Mucosa of descending colon (tissue), 3 donors: ENCODE results near the gene WDR90. TPM values are rescaled to one million over a fixed set of nuclear protein-coding genes. Genes with fewer than 3 reads are reported as not detected.

Source experiments
- ATAC-seq: fragments of 200-7000 bp; cut with Tn5 transposase; one replicate; pipeline ENCODE4 v1.9.1; 2020; ENCODE audit warnings: mild to moderate bottlenecking, moderate library complexity
- DNase-seq, 3 donors: peaks; one replicate each; pipeline ENCODE4 v3.0.0-alpha.2; 2020
- H3K36me3 ChIP-seq: fragments of 200-600 bp; one replicate; pipeline ENCODE4 v1.8.0; 2021; ENCODE audit warnings: low read depth, mild to moderate bottlenecking
- H3K4me1 ChIP-seq: fragments of 200-600 bp; one replicate; pipeline ENCODE4 v1.8.0; 2021; ENCODE audit warnings: low read depth, mild to moderate bottlenecking
- H3K4me3 ChIP-seq: fragments of 200-600 bp; one replicate; pipeline ENCODE4 v1.8.0; 2021; ENCODE audit warnings: mild to moderate bottlenecking
- H3K9me3 ChIP-seq: fragments of 200-600 bp; one replicate; pipeline ENCODE4 v1.8.0; 2021; ENCODE audit warnings: mild to moderate bottlenecking
- CTCF ChIP-seq: fragments of 200-600 bp; IDR thresholded peaks from one replicate; pipeline ENCODE4 v1.8.0; 2022; ENCODE audit warnings: antibody characterized with exemption, mild to moderate bottlenecking
- intact Hi-C, 2 donors: fragments of 100-400 bp; cut with DNase I in 1 of 2; cut with micrococcal nuclease in 1 of 2; formaldehyde crosslinking; loops; one replicate each; pipeline versions ENCODE4 v1.11.0 to v1.11.1; 2022; cut with DNase I, micrococcal nuclease
- total RNA-seq, 3 donors: library from RNA; stranded (reverse); fragmentation: NEBNext Ultra II Directional in 2 of 3; extraction: Animal tissue kit (Norgen Biotek cat#: 25700) in 2 of 3; gene quantifications; one replicate each; pipeline versions ENCODE4 v1.2.1 to v1.2.4, GENCODE V29; 2021 to 2023
- donor health status: DM: no; HTN: no; CAD: no; lungs with moderate emphysema.
- donor health status: DM: no; HTN: no; CAD: no.
- donor health status: DM: no; HTN: yes; CAD: no.

Gene WDR90
- total RNA-seq, 3 donors from 2014 or later = 35.0 to 54.9 (median 50.2) TPM

GRCh38 chr16:634996-635395 lies 14.2 kb upstream of the WDR90 start:
- Histone ChIP-seq H3K36me3 (no peaks in the 10 kb centered on the region), H3K9me3 (no peaks in the 10 kb centered on the region), H3K4me3 (no peak overlapping the region), H3K4me1 (peaks cover 25% of the 10 kb centered on the region)
- ATAC-seq (no peak), DNase-seq (no peak)
- intact Hi-C loops = no loop called here
- TF ChIP-seq CTCF = no peak

GRCh38 chr16:635573-636205 lies 13.5 kb upstream of the WDR90 start:
- Histone ChIP-seq H3K9me3 (no peaks in the 10 kb centered on the region), H3K36me3 (no peaks in the 10 kb centered on the region), H3K4me1 (peaks cover 19% of the 10 kb centered on the region), H3K4me3 (peak overlapping the region; percentile 45)
- DNase-seq = peak; percentile 39 to 80 (median 63)
- no peak for TF ChIP-seq CTCF
- no peak for ATAC-seq
- intact Hi-C loops = no loop called here

GRCh38 chr16:636206-637080 lies 12.7 kb upstream of the WDR90 start, which contains the start of gene METTL26:
METTL26 (minus strand) TSS chr16:636305; CDS start chr16:636290, 15 bp downstream.
- Histone ChIP-seq H3K9me3 (no peaks in the 10 kb centered on the region), H3K4me1 (peaks cover 12% of the 10 kb centered on the region), H3K4me3 (peak within 1 kb of the TSS; percentile 45), H3K36me3 (no peaks in the 10 kb centered on the region)
- intact Hi-C loops = no loop called here
- ATAC-seq (peak; percentile 90), DNase-seq (peak; percentile 96 to 98 (median 97))
- TF ChIP-seq CTCF = no peak

GRCh38 chr16:637081-638018 lies 11.8 kb upstream of the WDR90 start:
- intact Hi-C loops = no loop called here

More at GRCh38 chr16:637081-638018, 11.8 kb upstream of the WDR90 start:
- Histone ChIP-seq H3K4me3 (no peak overlapping the region), H3K9me3 (no peaks in the 10 kb centered on the region), H3K4me1 (peaks cover 12% of the 10 kb centered on the region), H3K36me3 (peaks cover 3% of the 10 kb centered on the region)
- TF ChIP-seq CTCF = no peak
- peak; percentile 80 for ATAC-seq
- DNase-seq = peak; percentile 76 to 93 (median 90)
